GM23338 (cell line): ENCODE measurements around the gene PVALEF.

ENCODE experiments used
- CREB1 ChIP-seq: fragments of 250-450 bp; sonication (Bioruptor Pico); IDR thresholded peaks from 2 replicates; pipeline ENCODE4 v1.5.0; 2020; ENCODE audit warnings: low read depth, mild to moderate bottlenecking, moderate library complexity
- TF ChIP-seq, protein P1 (sequence below), 2 experiments: fragments of 200-600 bp in 1 of 2; sonication (generic) in 1 of 2; conservative IDR thresholded peaks; 2 replicates each; pipeline versions ENCODE4 v1.5.1 to v1.6.1; 2016 to 2017; ENCODE audit warnings: antibody characterized with exemption in 2 of 2, low read depth in 2 of 2, mild to moderate bottlenecking in 2 of 2, moderate library complexity in 1 of 2
- TF ChIP-seq, protein P2 (sequence below): IDR thresholded peaks from one replicate; pipeline ENCODE4 v1.6.1; 2018; ENCODE audit warnings: antibody characterized with exemption; ENCODE audit not compliant: unreplicated experiment

- TF ChIP-seq, protein P1, sequence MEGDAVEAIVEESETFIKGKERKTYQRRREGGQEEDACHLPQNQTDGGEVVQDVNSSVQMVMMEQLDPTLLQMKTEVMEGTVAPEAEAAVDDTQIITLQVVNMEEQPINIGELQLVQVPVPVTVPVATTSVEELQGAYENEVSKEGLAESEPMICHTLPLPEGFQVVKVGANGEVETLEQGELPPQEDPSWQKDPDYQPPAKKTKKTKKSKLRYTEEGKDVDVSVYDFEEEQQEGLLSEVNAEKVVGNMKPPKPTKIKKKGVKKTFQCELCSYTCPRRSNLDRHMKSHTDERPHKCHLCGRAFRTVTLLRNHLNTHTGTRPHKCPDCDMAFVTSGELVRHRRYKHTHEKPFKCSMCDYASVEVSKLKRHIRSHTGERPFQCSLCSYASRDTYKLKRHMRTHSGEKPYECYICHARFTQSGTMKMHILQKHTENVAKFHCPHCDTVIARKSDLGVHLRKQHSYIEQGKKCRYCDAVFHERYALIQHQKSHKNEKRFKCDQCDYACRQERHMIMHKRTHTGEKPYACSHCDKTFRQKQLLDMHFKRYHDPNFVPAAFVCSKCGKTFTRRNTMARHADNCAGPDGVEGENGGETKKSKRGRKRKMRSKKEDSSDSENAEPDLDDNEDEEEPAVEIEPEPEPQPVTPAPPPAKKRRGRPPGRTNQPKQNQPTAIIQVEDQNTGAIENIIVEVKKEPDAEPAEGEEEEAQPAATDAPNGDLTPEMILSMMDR (conservative IDR thresholded peaks at IDR 0.05; ENCODE audit: low read depth in 2 of 2): no peak
- TF ChIP-seq CREB1: no peak
- TF ChIP-seq, protein P2, sequence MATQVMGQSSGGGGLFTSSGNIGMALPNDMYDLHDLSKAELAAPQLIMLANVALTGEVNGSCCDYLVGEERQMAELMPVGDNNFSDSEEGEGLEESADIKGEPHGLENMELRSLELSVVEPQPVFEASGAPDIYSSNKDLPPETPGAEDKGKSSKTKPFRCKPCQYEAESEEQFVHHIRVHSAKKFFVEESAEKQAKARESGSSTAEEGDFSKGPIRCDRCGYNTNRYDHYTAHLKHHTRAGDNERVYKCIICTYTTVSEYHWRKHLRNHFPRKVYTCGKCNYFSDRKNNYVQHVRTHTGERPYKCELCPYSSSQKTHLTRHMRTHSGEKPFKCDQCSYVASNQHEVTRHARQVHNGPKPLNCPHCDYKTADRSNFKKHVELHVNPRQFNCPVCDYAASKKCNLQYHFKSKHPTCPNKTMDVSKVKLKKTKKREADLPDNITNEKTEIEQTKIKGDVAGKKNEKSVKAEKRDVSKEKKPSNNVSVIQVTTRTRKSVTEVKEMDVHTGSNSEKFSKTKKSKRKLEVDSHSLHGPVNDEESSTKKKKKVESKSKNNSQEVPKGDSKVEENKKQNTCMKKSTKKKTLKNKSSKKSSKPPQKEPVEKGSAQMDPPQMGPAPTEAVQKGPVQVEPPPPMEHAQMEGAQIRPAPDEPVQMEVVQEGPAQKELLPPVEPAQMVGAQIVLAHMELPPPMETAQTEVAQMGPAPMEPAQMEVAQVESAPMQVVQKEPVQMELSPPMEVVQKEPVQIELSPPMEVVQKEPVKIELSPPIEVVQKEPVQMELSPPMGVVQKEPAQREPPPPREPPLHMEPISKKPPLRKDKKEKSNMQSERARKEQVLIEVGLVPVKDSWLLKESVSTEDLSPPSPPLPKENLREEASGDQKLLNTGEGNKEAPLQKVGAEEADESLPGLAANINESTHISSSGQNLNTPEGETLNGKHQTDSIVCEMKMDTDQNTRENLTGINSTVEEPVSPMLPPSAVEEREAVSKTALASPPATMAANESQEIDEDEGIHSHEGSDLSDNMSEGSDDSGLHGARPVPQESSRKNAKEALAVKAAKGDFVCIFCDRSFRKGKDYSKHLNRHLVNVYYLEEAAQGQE: no peak
Observed at GRCh38 chr17:81170727-81171494, 5.6 kb downstream of the PVALEF start.
